GM12878 (cell line): Measurements from ENCODE around the gene HMGB1. TPM values are rescaled to one million over a fixed set of nuclear protein-coding genes. Genes with fewer than 3 reads are reported as not detected.

Source experiments
- ATAC-seq: fragments of 200-7000 bp; cut with Tn5 transposase; 3 replicates; pipeline ENCODE4 v1.9.1; 2020; ENCODE audit warnings: mild to moderate bottlenecking, moderate library complexity
- BruUV-seq: library from RNA; stranded (reverse); fragments of 400-500 nt; replicated peaks from 2 replicates; lab custom pipeline; 2021; lab: Mats Ljungman, UMichigan
- CTCF ChIA-PET: fragments of 300-600 bp; sonication (Branson Sonifier 250); formaldehyde crosslinking; extraction: SDS; loops from one replicate; lab custom pipeline; 2021; ENCODE audit warnings: inconsistent platforms; lab: Yijun Ruan, JAX
- POLR2A ChIA-PET: fragments of 350-600 bp; formaldehyde crosslinking; extraction: SDS; loops from one replicate; lab custom pipeline; 2021; ENCODE audit warnings: inconsistent platforms; lab: Charles Lee
- RAD21 ChIA-PET: fragments of 300-600 bp; sonication (Branson Sonifier 250); formaldehyde crosslinking; loops from one replicate; lab custom pipeline; 2023; ENCODE audit warnings: antibody characterized with exemption; ENCODE audit not compliant: unreplicated experiment; lab: Charles Lee
- SMC1A ChIA-PET: fragments of 300-600 bp; sonication (Branson Sonifier 250); formaldehyde crosslinking; loops from one replicate; lab custom pipeline; 2023; ENCODE audit not compliant: unreplicated experiment, uncharacterized antibody; lab: Charles Lee
- DNase-seq: peaks from one replicate; pipeline ENCODE4 v3.0.0-alpha.2; 2011; ENCODE audit warnings: low read depth, low spot score
- FAIRE-seq: peaks from 3 replicates; lab custom pipeline; 2011; peaks lifted over from hg19 to GRCh38; lab: Jason Lieb, UNC
- H2AFZ ChIP-seq: 2 replicates; pipeline ENCODE4 v1.6.0; 2011; ENCODE audit warnings: low read depth, low read length, control low read depth; ENCODE audit not compliant: control insufficient read depth
- H3K27ac ChIP-seq: 2 replicates; pipeline ENCODE4 v1.5.1; 2011; ENCODE audit warnings: control low read depth; ENCODE audit not compliant: control insufficient read depth, insufficient read depth
- H3K27me3 ChIP-seq, 2 experiments: replicated peaks in 1 of 2; 2 replicates each; pipeline versions ENCODE4 v1.6.0 to v1.6.1; 2011; ENCODE audit warnings: low read length in 1 of 2; ENCODE audit not compliant: control insufficient read depth in 2 of 2, insufficient read depth in 2 of 2
- H3K36me3 ChIP-seq, 2 experiments: 2 replicates each; pipeline ENCODE4 v1.5.1; 2011; ENCODE audit warnings: low read length in 1 of 2; ENCODE audit not compliant: control insufficient read depth in 2 of 2, insufficient read depth in 2 of 2
- H3K4me1 ChIP-seq: 2 replicates; pipeline ENCODE4 v1.6.1; 2011; ENCODE audit warnings: mild to moderate bottlenecking, low read length, moderate library complexity, mixed read lengths; ENCODE audit not compliant: control insufficient read depth, insufficient read depth
- H3K4me2 ChIP-seq: 2 replicates; pipeline ENCODE4 v1.6.0; 2011; ENCODE audit warnings: control low read depth; ENCODE audit not compliant: control insufficient read depth, insufficient read depth
- H3K4me3 ChIP-seq: fragments of 200-600 bp; sonication (generic); 2 replicates; pipeline ENCODE4 v1.5.1; 2016
- H3K79me2 ChIP-seq: 2 replicates; pipeline ENCODE4 v1.6.0; 2011; ENCODE audit warnings: low read length; ENCODE audit not compliant: control insufficient read depth, insufficient read depth
- H3K9ac ChIP-seq: 2 replicates; pipeline ENCODE4 v1.8.0; 2011; ENCODE audit warnings: low read length, control low read depth, mixed read lengths; ENCODE audit not compliant: control insufficient read depth, insufficient read depth
- H3K9me3 ChIP-seq: replicated peaks from 3 replicates; pipeline ENCODE4 v1.5.1; 2011; ENCODE audit warnings: mild to moderate bottlenecking, low read length; ENCODE audit not compliant: control insufficient read depth, insufficient read depth
- H4K20me1 ChIP-seq: 2 replicates; pipeline ENCODE4 v1.6.0; 2011; ENCODE audit not compliant: control insufficient read depth, insufficient read depth
- BCL11A ChIP-seq: IDR thresholded peaks from 2 replicates; pipeline ENCODE4 v1.6.1; 2011; ENCODE audit warnings: low read depth, low read length
- HDAC2 ChIP-seq: fragments of 200-600 bp; sonication (generic); IDR thresholded peaks from 2 replicates; pipeline ENCODE4 v1.6.1; 2017
- TAF1 ChIP-seq: IDR thresholded peaks from 2 replicates; pipeline ENCODE4 v1.6.1; 2011; ENCODE audit warnings: mild to moderate bottlenecking, low read depth, low read length, borderline replicate concordance
- TARDBP ChIP-seq: IDR thresholded peaks from 2 replicates; pipeline ENCODE4 v1.6.1; 2016; ENCODE audit warnings: borderline replicate concordance
- TCF7 ChIP-seq: IDR thresholded peaks from 2 replicates; pipeline ENCODE4 v1.6.1; 2014; ENCODE audit warnings: antibody characterized with exemption, borderline replicate concordance
- ZBTB40 ChIP-seq: fragments of 450-650 bp; IDR thresholded peaks from 2 replicates; pipeline ENCODE4 v1.6.1; 2016; ENCODE audit warnings: mild to moderate bottlenecking, moderate library complexity, borderline replicate concordance
- WGBS: methylation state at CpG from one replicate; pipeline ENCODE4 v1.1.6; 2016; ENCODE audit warnings: low lambda C conversion rate; ENCODE audit not compliant: insufficient replicate concordance, insufficient coverage; ENCODE audit errors: missing lambda C conversion rate; 5-methylcytosine and 5-hydroxymethylcytosine counted together
- in situ Hi-C: fragments of 300-500 bp; cut with MboI; formaldehyde crosslinking; loops from 9 replicates; pipeline ENCODE4 v1.14.3; 2018; ENCODE audit warnings: mixed read lengths
- intact Hi-C: fragments of 100-400 bp; cut with micrococcal nuclease; formaldehyde crosslinking; loops from one replicate; pipeline ENCODE4 v1.14.2; 2022; ENCODE audit not compliant: unreplicated experiment
- polyA plus RNA-seq, 11 experiments: library from polyadenylated mRNA; depleted of rRNA in 4 of 11; unstranded in 6 of 11; stranded (reverse) in 5 of 11; fragments of >200 nt; fragmentation: Nextera tagmentation in 4 of 11; fragmentation: Illumina TruSeq in 1 of 11; extraction: Ambion mirVana in 4 of 11; extraction: Trizol in 1 of 11; gene quantifications; 1 replicate in 1 of 11; 2 replicates in 10 of 11; pipeline versions ENCODE4 v1.2.1 to v1.2.3, GENCODE V29; 2011 to 2016; ENCODE audit warnings: inconsistent platforms in 2 of 11, missing spikeins in 2 of 11, low read depth in 1 of 11
- total RNA-seq, 4 experiments: library from RNA; depleted of rRNA in 3 of 4; stranded (reverse); fragments of >200 nt in 3 of 4; fragmentation: Illumina TruSeq in 1 of 4; extraction: Trizol in 1 of 4; gene quantifications; 2 replicates each; pipeline versions ENCODE4 v1.2.1 to v1.2.3, GENCODE V29; 2013 to 2021
- TF ChIP-seq, protein P1 (sequence below): fragments of 450-650 bp; IDR thresholded peaks from 2 replicates; pipeline ENCODE4 v1.6.1; 2014; ENCODE audit warnings: mild to moderate bottlenecking

The HMGB1 gene
- total and polyA plus RNA-seq, 10 of the 15 experiments (the other 5 are each of a cell fraction or from before 2014, with no cell fraction given), result 365 to 2,529 (median 1,396) TPM

DNA sequence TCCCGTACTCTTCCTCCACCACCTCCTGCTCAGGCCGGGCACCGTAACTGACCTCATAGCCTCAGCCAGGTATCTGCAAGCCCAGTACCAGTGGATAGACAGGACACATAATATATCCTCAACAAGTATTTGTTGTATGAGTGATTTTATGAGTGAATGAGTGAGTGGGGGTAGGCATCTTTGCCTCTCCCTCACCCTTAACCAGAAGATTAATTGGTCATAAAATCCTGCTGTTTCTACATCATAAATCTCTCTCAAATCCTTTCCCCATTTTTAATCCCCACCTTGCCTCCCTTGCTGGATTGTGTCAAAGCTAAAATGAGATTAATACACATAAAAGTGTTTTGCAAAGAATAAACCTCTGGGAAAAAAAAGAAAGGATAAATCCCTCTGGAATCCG is 44.4 kb upstream of the HMGB1 start:
- RAD21 ChIA-PET, result no interaction called here
- H3K4me2 ChIP-seq, result no peak overlapping the region
- DNase-seq (no peak), FAIRE-seq (no peak), ATAC-seq (no peak)
- H3K4me3 ChIP-seq, result no peak overlapping the region
- no peaks in the 10 kb centered on the region for H3K79me2 ChIP-seq
- intact Hi-C loops, result no loop called here
- CTCF ChIA-PET, result no interaction called here
- no peaks in the 10 kb centered on the region for H4K20me1 ChIP-seq
- H3K36me3 ChIP-seq, result no peaks in the 10 kb centered on the region
- H3K27ac ChIP-seq, result no peak overlapping the region
- H3K9me3 ChIP-seq, result no peaks in the 10 kb centered on the region
- no peaks in the 10 kb centered on the region for H3K4me1 ChIP-seq
- BruUV-seq, result no TSS peak
- POLR2A ChIA-PET, result interaction anchor here (0.6 kb wide), 1 partner anchor 8 kb away, joined by 3 read pairs; no protein-coding TSS in a partner anchor
- no peak overlapping the region for H2AFZ ChIP-seq
- TF ChIP-seq, protein P1, sequence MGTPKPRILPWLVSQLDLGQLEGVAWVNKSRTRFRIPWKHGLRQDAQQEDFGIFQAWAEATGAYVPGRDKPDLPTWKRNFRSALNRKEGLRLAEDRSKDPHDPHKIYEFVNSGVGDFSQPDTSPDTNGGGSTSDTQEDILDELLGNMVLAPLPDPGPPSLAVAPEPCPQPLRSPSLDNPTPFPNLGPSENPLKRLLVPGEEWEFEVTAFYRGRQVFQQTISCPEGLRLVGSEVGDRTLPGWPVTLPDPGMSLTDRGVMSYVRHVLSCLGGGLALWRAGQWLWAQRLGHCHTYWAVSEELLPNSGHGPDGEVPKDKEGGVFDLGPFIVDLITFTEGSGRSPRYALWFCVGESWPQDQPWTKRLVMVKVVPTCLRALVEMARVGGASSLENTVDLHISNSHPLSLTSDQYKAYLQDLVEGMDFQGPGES, result no peak
- TF ChIP-seq ZBTB40, result no peak
- TF ChIP-seq TCF7, result no peak
- no peak for TF ChIP-seq BCL11A
- no peak for TF ChIP-seq HDAC2
- no peak for TF ChIP-seq TAF1
- no peak for TF ChIP-seq TARDBP
- WGBS, result 76% methylated on average over 4 of the region's 4 CpGs
- no peak overlapping the region for H3K9ac ChIP-seq
- in situ Hi-C loops, result no loop called here
- SMC1A ChIA-PET, result no interaction called here
- H3K27me3 ChIP-seq, result no peaks in the 10 kb centered on the region
